ENCODE data around the gene ZNF346. TPM values are rescaled to one million over a fixed set of nuclear protein-coding genes. Genes with fewer than 3 reads are reported as not detected.

The ZNF346 gene
- total RNA-seq, 1 donor from 2014 or later: 48.6 TPM

DNA sequence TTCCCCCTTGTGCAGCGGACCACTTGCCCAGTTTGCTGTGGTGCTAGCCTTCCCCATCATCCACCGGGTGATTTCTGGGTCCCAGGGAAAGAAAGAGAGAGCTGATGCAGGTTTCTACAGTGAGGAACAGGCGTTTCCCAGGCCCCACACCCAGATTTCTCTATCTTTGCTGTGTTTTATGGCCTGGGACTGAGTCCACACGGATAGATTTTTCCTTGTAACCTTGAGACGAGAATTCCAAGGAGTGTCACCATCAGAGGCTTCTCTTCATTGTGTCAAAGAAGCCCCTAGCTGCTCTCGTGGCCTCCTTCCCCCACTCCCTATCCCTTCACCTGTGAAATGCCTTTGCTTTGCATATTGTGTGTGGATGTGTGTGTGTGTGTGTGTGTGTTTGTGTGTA lies 43.0 kb downstream of the ZNF346 start:
- Mint-ChIP-seq H3K4me1 (no peaks in the 10 kb centered on the region), H3K27ac (no peak overlapping the region), H3K36me3 (peaks cover 17% of the 10 kb centered on the region), H3K4me3 (no peak overlapping the region), H3K9me3 (no peaks in the 10 kb centered on the region), H3K27me3 (ENCODE audit: low read depth) (no peaks in the 10 kb centered on the region)
- no peak for DNase-seq (ENCODE audit: low spot score in 2 of 2, unreplicated experiment in 2 of 2)
- TF ChIP-seq, protein P1, sequence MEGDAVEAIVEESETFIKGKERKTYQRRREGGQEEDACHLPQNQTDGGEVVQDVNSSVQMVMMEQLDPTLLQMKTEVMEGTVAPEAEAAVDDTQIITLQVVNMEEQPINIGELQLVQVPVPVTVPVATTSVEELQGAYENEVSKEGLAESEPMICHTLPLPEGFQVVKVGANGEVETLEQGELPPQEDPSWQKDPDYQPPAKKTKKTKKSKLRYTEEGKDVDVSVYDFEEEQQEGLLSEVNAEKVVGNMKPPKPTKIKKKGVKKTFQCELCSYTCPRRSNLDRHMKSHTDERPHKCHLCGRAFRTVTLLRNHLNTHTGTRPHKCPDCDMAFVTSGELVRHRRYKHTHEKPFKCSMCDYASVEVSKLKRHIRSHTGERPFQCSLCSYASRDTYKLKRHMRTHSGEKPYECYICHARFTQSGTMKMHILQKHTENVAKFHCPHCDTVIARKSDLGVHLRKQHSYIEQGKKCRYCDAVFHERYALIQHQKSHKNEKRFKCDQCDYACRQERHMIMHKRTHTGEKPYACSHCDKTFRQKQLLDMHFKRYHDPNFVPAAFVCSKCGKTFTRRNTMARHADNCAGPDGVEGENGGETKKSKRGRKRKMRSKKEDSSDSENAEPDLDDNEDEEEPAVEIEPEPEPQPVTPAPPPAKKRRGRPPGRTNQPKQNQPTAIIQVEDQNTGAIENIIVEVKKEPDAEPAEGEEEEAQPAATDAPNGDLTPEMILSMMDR (IDR thresholded peaks at IDR 0.05; ENCODE audit: unreplicated experiment): no peak

DNA sequence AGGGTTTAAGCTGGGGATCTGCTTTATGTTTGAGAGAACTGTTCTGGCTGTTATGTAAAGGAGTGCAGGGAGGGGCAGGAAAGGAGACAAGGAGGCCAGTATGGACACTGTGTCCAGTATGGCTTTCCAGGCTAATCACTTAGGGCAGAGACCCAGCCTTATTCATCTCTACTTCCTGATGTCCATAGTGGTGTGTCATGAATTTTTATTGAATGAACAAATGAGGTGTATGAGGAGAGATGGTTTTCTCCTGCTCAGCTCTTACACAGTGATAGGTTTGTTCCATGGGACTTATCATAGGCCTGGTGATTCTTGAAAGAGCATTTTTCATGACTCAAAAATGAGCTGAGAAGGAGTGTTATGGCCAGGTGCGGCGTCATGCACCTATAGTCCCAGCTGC lies 43.7 kb downstream of the ZNF346 start:
- Mint-ChIP-seq H3K36me3 (peaks cover 17% of the 10 kb centered on the region), H3K4me1 (no peaks in the 10 kb centered on the region), H3K27me3 (ENCODE audit: low read depth) (no peaks in the 10 kb centered on the region), H3K4me3 (no peak overlapping the region), H3K9me3 (no peaks in the 10 kb centered on the region), H3K27ac (no peak overlapping the region)
- TF ChIP-seq, protein P1 (IDR thresholded peaks at IDR 0.05; ENCODE audit: unreplicated experiment): no peak
- no peak for DNase-seq (ENCODE audit: low spot score in 2 of 2, unreplicated experiment in 2 of 2)

DNA sequence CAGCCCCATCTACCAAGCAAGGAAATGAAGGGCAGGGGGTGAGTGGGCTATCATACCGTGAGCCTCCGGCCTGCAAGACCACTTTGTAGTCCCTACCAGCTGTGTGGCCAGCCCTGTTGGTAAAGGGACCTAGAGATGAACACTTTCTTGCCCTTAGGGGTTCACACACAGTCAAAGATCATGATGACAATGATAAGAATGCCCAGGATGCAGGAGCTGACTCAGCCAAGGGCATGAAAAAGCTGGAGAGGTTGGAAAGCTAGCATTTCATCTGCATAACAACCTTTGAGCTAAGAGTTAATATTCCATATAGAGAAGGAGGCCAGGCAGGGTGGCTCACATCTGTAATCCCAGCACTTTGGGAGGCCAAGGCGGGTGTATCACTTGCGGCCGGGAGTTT lies 45.0 kb downstream of the ZNF346 start:
- Mint-ChIP-seq H3K9me3 (no peaks in the 10 kb centered on the region), H3K4me3 (no peak overlapping the region), H3K27ac (no peak overlapping the region), H3K36me3 (peaks cover 14% of the 10 kb centered on the region), H3K27me3 (ENCODE audit: low read depth) (no peaks in the 10 kb centered on the region), H3K4me1 (peaks cover 4% of the 10 kb centered on the region)
- TF ChIP-seq, protein P1 (IDR thresholded peaks at IDR 0.05; ENCODE audit: unreplicated experiment): no peak
- no peak for DNase-seq (ENCODE audit: low spot score in 2 of 2, unreplicated experiment in 2 of 2)

DNA sequence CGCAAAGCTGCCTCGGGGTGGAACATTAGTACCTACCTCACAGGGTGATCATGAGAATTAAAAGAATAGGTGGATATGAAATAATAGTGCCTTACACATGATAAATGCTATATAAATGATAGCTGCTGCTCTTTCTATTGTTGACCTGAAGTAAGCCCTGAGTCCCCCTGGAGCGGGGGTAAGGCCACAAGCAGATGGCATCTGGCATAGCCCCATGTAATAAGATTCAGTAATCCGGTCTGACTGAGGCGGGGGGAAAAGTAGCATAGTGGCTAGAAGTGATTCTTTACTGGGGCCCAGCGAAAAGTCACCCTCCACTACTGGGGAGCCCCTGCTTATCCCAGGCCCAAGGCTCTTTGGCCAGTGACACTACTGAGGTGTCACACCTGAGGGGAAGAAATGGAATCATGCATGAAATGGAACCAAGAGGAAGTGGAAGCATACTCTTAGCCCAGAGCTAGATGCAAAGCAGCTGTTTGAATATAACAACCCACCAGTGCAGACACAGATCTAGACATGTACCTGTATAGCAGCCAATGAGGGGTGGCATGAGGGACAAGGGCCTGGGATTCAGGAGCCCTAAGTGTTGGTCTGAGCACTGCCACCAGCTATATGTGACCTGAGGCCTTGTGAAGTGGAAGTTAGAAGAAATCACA lies 48.2 kb downstream of the ZNF346 start:
- TF ChIP-seq, protein P1 (IDR thresholded peaks at IDR 0.05; ENCODE audit: unreplicated experiment): no peak
- Mint-ChIP-seq H3K36me3 (peaks cover 5% of the 10 kb centered on the region), H3K4me3 (no peak overlapping the region), H3K27ac (no peak overlapping the region), H3K4me1 (peaks cover 4% of the 10 kb centered on the region), H3K9me3 (no peaks in the 10 kb centered on the region), H3K27me3 (ENCODE audit: low read depth) (no peaks in the 10 kb centered on the region)
- no peak for DNase-seq (ENCODE audit: low spot score in 2 of 2, unreplicated experiment in 2 of 2)

DNA sequence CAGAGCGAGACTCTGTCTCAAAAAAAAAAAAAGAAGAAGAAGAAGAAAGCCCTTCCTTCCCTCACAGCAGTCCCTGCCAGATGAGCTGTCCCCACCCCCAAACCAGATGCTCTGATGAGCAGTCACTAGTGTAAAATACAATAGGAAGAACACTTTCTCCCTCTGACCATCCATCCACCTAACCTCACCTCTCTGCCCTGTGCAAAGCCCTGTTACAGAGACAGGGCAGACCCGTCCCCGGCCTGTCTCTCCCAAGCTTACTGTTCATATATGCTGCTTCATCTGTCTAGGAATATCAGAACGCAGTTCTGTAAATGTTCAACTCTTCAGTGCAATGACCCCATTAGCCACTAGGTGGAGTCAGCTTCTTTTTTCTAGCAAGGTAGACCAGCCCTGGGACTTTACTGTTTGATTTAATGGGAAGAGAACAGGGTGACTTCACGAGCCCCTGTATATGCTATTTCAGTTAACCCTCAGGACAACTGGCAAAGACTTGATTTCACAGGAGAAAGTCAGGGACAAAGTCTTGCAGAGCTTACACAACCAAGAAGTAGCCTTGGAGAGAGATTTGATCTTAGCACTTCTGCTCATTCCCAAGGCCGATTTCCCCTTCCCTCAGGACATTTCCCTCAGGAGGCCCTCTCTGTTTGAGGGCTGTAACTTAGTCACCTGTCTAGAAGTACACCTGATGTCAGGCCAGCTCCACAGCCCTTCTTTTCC lies 49.3 kb downstream of the ZNF346 start:
- no peaks in the 10 kb centered on the region for H3K9me3 Mint-ChIP-seq
- DNase-seq (ENCODE audit: low spot score in 2 of 2, unreplicated experiment in 2 of 2): peak in 1 of 2 experiments; percentile 76
- H3K27ac Mint-ChIP-seq: peak overlapping the region; percentile 26
- peaks cover 4% of the 10 kb centered on the region for H3K4me1 Mint-ChIP-seq
- TF ChIP-seq, protein P1 (IDR thresholded peaks at IDR 0.05; ENCODE audit: unreplicated experiment): peak; percentile 91
- no peak overlapping the region for H3K4me3 Mint-ChIP-seq
- peaks cover 5% of the 10 kb centered on the region for H3K36me3 Mint-ChIP-seq
- H3K27me3 Mint-ChIP-seq (ENCODE audit: low read depth): no peaks in the 10 kb centered on the region
